GM18505 (cell line): ENCODE measurements around the gene INPP4B.

ENCODE experiments used
- ATAC-seq: cut with Tn5 transposase; IDR thresholded peaks from one replicate; pipeline ENCODE4 v1.9.1; 2021; ENCODE audit not compliant: unreplicated experiment
- POLR2A ChIP-seq: IDR thresholded peaks from 4 replicates; pipeline ENCODE4 v1.6.1; 2011; ENCODE audit warnings: borderline replicate concordance; ENCODE audit not compliant: insufficient read depth, insufficient read length; ENCODE audit errors: extremely low read depth

Gene INPP4B

DNA sequence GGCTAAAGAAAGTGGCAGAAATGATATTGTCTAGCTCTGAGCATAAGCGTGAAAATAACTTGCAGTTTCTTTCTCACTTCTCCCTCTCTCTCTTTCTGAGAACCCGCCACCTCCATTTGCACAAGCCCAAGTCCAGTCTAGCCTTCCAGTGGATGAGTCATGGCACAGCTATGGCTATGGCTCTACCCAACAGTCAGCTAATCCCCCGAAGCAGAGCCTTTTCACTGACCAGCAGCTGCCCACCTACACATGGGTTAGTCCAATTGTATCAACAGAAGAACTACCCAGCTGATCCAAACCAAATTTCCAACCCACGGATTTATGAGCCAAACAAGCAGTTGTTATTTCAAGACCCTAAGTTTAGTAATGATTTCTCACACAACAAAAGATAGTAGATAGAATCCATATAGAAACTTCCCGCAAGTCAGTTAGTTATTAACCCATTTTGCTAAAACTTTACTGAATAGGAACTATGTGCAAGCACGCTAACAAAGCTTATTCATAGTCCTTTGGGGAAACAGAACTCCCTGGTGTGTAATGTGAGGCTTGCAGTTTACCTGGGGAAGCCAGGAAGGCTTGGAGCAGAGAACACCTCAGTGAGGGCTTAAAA lies 282.3 kb downstream of the INPP4B start:
- no peak for ATAC-seq
- TF ChIP-seq POLR2A, result no peak

DNA sequence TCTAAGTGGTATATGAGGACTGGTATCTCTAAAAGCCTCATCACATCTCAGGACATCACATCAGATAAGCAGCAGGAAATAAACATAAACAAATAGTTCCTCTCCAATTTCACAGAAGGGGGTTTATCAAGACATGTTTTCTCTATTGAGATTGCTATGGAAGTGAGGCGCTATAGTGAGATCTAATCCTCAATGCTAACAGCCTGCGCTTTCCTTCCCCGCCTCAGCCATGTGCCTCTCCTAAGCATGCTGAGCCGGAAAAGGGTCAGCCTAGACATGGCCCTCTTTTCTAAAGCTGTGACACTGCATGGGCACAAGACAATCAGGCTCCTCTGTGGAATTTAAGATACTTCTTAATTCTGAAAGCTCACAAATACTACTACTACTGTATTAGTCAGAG lies 286.1 kb downstream of the INPP4B start:
- no peak for TF ChIP-seq POLR2A
- no peak for ATAC-seq

DNA sequence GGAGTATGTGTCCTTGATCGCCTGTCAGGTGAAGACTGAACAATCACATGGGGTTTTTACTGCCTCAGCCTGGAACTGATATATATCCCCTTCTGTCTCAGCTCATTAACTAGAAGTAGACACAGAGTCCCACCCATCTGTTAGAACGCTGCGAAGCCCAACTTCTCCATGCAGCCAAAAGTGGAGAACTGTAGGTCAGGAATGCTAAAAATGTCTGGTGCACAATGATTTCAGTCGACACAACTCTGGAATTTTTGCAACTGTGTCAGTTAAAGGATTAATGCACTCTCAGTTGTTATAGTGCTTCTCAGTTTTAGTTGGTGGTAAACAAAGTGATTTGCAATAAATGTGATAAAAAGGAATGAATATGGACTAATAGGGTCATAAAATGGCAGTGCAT lies 287.2 kb downstream of the INPP4B start:
- TF ChIP-seq POLR2A, result no peak
- ATAC-seq, result no peak

DNA sequence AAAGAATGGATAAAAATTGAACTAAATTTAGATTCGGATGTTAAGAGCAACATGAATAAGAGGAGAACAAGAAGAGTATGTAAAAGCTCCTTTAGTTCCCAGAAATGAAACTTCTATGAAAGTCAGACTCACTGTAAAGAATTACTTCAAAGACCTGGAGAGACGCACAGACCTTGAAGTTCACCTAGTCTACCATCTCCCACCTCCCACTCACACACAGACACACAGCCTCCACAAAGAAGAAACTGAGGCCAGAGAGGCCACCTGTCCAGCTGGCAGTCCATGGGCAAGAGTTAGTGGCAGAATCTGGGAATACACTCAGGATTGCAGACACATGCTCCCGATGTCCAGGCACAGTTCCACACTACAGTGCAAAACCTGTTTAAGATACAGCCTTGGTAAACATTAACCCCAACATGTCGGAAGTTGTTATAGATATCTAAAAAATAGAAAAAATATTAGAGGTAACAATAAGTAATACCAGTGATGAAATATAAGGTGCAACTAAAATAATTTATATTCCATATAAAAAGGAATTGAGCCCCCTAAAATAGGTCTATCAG lies 288.8 kb downstream of the INPP4B start:
- no peak for TF ChIP-seq POLR2A
- no peak for ATAC-seq

DNA sequence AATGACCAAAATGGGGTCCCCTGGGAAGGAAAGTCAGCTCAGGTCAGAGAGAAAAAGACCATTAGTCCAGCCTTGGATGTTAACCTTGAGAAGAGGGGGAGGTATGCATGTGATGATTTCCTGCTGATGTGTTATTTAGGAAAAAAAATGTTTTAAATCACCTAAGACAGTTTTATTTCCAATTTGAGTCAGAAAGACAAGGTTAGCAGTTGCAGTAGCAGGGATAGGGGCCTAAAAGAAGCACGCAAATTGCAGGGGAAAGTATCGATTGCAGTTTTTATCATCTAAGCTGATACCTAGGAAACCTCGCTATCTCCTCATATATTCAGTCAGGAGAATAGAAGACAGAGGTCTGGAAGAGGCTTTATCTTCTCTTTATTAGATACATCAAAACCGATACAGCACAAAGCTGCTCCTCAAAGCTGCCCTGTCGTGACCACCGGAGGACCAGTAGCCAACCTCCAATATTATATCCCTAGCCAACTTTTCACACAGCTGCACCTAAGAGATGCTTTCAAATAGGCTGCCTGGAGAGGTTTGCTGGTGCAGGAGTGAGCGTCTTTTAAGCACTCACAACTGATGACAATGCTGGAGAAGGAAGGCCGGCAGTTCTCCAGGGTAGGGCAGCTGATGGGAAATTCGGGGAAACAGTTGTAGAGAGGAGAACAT lies 289.4 kb downstream of the INPP4B start:
- no peak for TF ChIP-seq POLR2A
- no peak for ATAC-seq

DNA sequence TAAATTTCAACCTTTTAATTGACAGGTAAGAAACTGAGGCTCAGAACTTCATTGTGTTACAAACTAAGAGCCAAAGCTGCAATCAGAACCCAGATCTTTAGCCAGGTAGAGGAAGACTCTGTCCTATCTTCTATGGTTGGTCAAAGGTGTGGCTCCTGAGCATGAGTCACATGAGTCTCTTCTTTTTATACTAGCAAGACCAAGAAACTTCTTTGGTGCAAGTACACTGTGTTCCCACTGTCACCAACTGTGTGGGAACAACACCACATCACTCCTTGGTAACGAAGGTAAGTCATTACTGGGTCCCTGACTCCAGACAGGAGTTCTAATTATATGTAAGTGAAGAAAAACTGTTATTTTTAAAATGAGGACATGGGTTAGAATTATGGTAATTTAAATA lies 290.1 kb downstream of the INPP4B start:
- ATAC-seq, result no peak

DNA sequence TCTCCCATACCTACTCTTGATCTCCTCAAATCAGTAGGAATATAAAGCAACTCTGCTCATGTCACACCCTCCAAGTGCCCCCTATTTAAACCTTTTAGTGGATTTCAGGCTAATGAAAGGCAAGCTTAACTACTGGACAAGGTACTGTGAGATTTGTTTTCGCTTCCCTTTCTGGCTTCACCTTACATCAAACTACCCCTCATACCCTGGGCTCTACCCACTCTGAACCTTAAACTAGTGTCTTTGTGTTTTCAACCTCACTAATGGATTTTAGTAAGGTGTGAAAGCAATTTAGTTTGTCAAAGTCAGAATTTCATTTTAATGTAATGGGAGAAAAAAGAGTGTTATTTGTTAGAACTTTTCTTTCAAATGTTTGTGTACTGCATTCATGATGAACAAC lies 291.7 kb downstream of the INPP4B start:
- ATAC-seq, result no peak

More for the DNA sequence above, 290.1 kb downstream of the INPP4B start:
- TF ChIP-seq POLR2A, result no peak

DNA sequence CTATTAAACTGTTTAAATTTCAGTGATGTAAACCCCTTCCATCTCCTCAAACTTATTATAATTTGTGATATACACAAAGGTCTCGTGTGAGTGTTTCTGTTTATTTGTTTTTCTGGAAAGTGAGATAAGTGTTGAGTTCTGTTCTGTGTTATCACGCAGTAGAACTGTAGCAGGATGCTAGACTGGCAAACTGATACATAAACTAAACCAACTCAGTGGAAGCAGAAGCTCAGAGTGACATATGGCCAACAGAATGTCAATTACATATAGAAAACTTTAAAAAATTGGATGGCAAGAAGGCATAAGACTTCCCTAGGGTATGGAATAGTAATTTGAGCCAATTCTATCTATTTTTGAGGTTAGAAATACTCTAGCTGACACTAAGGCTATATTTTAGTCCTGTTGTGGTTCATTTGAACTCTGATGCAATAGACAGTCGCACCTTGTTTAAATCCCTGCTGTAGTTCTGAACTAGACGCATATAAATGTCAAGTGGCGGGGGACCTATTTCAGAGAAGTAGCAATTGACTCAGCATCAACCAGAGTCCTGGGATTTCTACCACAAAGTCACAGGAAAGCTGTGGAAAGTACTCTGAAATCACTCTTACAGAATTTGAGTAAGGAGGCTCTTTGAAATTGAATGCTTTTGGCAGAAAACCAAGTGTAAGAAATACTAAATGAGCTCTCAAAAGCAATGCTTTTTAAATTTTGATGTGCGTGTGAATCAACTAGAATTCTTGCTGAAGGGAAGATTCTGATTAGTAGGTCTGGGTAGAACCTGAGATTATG lies 294.4 kb downstream of the INPP4B start:
- no peak for ATAC-seq
- TF ChIP-seq POLR2A, result no peak

More for the DNA sequence above, 291.7 kb downstream of the INPP4B start:
- TF ChIP-seq POLR2A, result no peak

DNA sequence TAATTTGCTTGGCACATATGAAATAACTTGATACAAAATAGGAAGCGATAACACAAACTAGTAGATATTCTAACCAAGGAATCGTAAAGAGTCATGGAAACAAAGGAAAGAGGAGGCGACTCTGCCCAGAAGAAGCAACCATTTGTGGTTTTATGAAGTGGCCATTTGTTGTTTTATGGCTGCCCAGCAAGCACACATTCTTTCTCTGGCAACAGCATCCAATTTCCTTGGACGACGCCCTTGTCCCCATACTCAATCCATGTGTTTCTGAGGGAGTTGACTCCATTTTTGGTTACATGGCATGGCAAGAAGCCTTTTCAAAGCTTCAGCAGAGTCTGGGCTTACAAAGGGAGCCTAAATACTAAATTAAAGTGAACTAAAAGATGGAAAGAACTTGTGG lies 295.1 kb downstream of the INPP4B start:
- no peak for ATAC-seq
- TF ChIP-seq POLR2A, result no peak

DNA sequence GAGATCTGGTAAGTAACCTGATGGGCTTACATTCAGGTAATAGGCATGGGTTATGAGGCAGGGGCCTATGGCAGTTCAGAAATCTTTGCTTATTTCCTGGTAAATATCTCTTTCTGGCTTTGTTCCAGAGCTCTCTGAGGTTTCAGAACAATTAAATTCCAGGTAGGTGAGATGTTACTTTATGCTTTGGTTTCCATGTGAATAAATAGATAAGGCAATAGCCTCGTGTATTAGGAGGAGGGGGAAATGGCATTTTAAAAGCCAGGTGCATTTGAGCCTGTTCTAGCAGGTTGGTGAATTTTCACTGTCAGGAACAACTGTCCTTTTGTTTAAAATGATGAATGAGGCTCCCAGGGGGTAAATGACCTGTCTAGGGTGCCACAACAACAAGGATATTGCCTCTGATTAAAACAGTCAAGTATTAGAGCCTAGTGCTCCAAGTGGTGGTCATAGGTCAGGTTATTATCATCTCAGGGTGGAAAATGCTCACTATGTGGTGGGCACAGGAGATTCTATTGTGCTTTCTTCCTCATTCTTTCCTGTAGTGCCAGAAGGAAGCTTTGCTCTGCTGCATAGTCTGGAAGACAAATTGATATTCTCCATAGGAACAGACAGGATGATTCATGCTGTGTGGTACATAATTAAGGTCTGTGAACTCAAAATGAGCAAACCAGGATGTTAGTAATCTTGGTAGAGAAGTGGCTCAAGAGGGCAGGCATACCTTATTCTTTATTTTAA lies 296.2 kb downstream of the INPP4B start:
- no peak for ATAC-seq
- TF ChIP-seq POLR2A, result no peak

DNA sequence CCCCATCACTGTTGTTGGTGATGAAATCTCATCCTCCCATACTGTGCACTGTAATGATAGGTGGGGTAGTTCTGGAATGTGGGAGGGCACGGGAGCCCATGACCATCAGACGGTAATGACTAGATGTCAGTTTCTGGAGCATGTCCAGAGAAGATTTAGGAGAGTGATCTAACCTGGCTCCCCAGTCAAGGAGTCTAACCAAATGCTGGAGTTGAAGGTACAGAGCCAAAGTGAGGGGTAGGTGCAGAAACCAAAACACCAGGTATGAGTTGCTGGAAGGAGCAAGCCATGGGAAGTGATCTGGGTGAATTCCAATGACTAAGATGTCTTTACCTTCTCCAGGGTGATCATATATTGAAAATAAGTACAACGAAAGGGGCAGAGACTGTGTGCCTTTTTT lies 296.9 kb downstream of the INPP4B start:
- TF ChIP-seq POLR2A, result no peak
- ATAC-seq, result no peak

DNA sequence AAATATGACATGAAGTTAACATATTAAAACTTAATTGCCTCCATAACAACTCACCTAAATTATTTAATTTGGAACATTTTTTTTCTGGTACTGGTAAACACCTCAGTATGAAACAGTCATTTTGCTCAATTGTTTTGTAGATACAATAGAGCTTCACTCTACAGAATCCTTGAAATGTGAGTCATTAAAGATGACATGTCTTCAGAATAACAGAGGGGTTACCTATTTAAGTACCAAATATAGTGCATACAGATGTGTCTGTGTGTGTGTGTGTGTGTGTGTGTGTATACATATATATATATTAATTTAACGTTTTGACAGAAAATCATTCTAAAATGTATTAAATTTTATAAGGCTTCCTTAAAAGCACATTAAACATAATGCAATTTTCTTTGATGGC lies 297.6 kb downstream of the INPP4B start:
- TF ChIP-seq POLR2A, result no peak
- no peak for ATAC-seq

DNA sequence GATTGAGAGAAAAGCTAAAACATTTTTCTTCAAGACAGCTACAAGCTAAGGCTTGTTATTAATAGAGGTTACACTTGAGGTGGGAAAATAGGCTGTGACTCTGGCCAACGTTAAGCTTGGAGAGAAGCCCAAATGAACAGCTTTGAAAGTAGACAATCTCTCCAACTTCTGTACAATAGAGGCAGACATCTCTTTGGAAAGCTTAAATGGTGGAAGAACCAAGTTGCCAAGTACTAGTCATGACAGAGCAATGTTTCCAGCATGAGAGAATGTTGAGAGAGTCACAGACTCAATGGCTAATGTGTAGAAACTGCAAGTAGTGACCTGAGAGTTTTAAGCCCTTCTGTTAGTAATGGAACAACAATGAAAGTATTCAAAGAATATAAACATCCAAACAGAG lies 298.1 kb downstream of the INPP4B start:
- no peak for TF ChIP-seq POLR2A
- ATAC-seq, result no peak

DNA sequence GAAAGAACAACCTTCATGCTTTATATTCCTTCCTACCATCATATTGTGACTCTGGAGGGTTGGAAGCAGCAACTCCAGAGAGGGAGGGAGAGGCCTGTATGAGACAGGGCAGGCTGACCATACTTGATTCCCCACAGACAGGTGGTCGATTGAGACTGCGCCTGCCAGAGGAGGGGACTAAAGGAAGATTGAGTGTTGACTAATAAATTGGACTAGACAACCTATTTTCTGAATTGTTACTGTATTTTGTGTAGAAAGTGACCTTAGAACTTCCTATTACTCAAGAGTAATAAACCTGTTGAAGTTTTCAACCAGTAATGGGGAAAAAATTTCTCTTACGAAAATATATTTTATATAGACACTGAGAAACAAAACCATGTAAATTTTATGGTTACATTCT lies 301.5 kb downstream of the INPP4B start:
- ATAC-seq, result no peak
- no peak for TF ChIP-seq POLR2A

DNA sequence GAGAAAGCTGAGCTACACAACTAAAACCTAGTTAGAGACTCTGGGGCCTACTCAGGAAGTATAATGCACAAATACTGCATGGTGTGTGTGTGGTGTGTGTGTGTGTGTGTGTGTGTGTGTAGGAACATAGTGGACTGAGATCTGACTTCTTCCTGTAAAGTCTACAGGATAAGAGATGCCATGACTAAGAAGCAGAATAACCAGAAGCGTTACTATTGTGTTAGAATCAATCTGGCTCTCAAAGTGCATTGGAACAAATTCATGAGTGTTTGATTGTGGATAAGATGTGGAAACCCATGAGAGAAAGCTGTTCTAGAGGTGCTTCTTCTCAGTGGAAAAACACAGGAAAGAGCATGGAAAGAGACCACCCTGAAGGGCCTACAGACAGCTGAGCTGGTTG lies 302.1 kb downstream of the INPP4B start:
- ATAC-seq, result no peak
- TF ChIP-seq POLR2A, result no peak
